SK-N-SH treated with all-trans-retinoic acid at 6 μM for 48 hours (cell line): Measurements from ENCODE around the gene CFAP251.

Experiments
- ARNTL ChIP-seq: fragments of 450-650 bp; formaldehyde crosslinking; IDR thresholded peaks from 2 replicates; pipeline ENCODE4 v1.5.0; 2020; ENCODE audit warnings: low read depth, mild to moderate bottlenecking, moderate library complexity, borderline replicate concordance
- BACH2 ChIP-seq: fragments of 250-450 bp; sonication (Bioruptor Pico); IDR thresholded peaks from 2 replicates; pipeline ENCODE4 v1.9.0; 2021; ENCODE audit warnings: mild to moderate bottlenecking, borderline replicate concordance
- TCF4 ChIP-seq: fragments of 250-450 bp; sonication (Bioruptor Pico); IDR thresholded peaks from 2 replicates; pipeline ENCODE4 v1.8.0; 2021; ENCODE audit warnings: mild to moderate bottlenecking, moderate library complexity, borderline replicate concordance
- ZNF70 ChIP-seq: fragments of 450-650 bp; formaldehyde crosslinking; IDR thresholded peaks from 2 replicates; pipeline ENCODE4 v1.5.0; 2020; ENCODE audit warnings: mild to moderate bottlenecking, moderate library complexity
- ZNF8 ChIP-seq: fragments of 450-650 bp; formaldehyde crosslinking; IDR thresholded peaks from 2 replicates; pipeline ENCODE4 v1.5.0; 2020; ENCODE audit warnings: mild to moderate bottlenecking, moderate library complexity
- TF ChIP-seq, protein P1 (sequence below): fragments of 250-450 bp; sonication (Bioruptor Pico); IDR thresholded peaks from 2 replicates; pipeline ENCODE4 v1.5.1; 2020; ENCODE audit warnings: low read depth, mild to moderate bottlenecking, moderate library complexity
- TF ChIP-seq, protein P2 (sequence below): fragments of 250-450 bp; sonication (Bioruptor Pico); IDR thresholded peaks from 2 replicates; pipeline ENCODE4 v1.5.0; 2020; ENCODE audit warnings: mild to moderate bottlenecking, moderate library complexity

DNA sequence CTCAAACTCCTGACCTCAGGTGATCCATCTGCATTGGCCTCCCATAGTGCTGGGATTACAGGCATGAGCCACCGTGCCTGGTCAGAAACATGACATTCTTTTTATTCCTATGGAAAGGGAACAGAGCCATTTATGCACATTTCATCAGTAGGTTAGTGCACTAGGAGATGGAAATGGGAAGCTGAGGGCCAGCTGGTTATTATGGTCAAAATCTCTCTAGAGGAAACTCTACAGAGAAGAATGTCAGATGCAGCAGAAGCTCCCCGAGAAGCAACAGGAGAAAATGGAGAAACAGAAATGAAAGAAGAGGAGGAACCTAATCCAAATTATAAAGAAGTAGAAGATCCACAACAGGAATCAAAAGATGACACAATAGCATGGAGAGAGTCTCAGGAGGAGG lies 2.7 kb downstream of the CFAP251 start:
- TF ChIP-seq ARNTL (CRISPR knock-in tag) (no peak), ZNF8 (CRISPR knock-in tag) (no peak), ZNF70 (CRISPR knock-in tag) (no peak), BACH2 (CRISPR knock-in tag) (no peak), TCF4 (no peak)
- TF ChIP-seq, protein P1, sequence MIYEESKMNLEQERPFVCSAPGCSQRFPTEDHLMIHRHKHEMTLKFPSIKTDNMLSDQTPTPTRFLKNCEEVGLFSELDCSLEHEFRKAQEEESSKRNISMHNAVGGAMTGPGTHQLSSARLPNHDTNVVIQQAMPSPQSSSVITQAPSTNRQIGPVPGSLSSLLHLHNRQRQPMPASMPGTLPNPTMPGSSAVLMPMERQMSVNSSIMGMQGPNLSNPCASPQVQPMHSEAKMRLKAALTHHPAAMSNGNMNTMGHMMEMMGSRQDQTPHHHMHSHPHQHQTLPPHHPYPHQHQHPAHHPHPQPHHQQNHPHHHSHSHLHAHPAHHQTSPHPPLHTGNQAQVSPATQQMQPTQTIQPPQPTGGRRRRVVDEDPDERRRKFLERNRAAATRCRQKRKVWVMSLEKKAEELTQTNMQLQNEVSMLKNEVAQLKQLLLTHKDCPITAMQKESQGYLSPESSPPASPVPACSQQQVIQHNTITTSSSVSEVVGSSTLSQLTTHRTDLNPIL = no peak
- TF ChIP-seq, protein P2, sequence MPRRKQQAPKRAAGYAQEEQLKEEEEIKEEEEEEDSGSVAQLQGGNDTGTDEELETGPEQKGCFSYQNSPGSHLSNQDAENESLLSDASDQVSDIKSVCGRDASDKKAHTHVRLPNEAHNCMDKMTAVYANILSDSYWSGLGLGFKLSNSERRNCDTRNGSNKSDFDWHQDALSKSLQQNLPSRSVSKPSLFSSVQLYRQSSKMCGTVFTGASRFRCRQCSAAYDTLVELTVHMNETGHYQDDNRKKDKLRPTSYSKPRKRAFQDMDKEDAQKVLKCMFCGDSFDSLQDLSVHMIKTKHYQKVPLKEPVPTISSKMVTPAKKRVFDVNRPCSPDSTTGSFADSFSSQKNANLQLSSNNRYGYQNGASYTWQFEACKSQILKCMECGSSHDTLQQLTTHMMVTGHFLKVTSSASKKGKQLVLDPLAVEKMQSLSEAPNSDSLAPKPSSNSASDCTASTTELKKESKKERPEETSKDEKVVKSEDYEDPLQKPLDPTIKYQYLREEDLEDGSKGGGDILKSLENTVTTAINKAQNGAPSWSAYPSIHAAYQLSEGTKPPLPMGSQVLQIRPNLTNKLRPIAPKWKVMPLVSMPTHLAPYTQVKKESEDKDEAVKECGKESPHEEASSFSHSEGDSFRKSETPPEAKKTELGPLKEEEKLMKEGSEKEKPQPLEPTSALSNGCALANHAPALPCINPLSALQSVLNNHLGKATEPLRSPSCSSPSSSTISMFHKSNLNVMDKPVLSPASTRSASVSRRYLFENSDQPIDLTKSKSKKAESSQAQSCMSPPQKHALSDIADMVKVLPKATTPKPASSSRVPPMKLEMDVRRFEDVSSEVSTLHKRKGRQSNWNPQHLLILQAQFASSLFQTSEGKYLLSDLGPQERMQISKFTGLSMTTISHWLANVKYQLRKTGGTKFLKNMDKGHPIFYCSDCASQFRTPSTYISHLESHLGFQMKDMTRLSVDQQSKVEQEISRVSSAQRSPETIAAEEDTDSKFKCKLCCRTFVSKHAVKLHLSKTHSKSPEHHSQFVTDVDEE (CRISPR knock-in tag) = no peak
